Nephron progenitor cell (in vitro differentiated cells): ENCODE results near the gene ZNHIT3.

Source experiments
- DNase-seq: peaks from one replicate; pipeline ENCODE4 v3.0.0; 2021
- H3K27ac Mint-ChIP-seq: 2 replicates; pipeline ENCODE4 v1.8.0; 2021; ENCODE audit warnings: mild to moderate bottlenecking, moderate library complexity, mixed read lengths
- H3K27me3 Mint-ChIP-seq: 2 replicates; pipeline ENCODE4 v1.8.0; 2021; ENCODE audit warnings: mild to moderate bottlenecking, low read depth, mixed read lengths; ENCODE audit not compliant: poor library complexity
- H3K36me3 Mint-ChIP-seq: 2 replicates; pipeline ENCODE4 v1.8.0; 2021; ENCODE audit warnings: low read depth, mixed read lengths
- H3K4me1 Mint-ChIP-seq: 2 replicates; pipeline ENCODE4 v1.8.0; 2021; ENCODE audit warnings: mixed read lengths
- H3K4me3 Mint-ChIP-seq: 2 replicates; pipeline ENCODE4 v1.8.0; 2021; ENCODE audit warnings: mild to moderate bottlenecking, moderate library complexity, mixed read lengths
- H3K9me3 Mint-ChIP-seq: 2 replicates; pipeline ENCODE4 v1.8.0; 2021; ENCODE audit warnings: mild to moderate bottlenecking, moderate library complexity, mixed read lengths
- TF ChIP-seq, protein P1 (sequence below): fragments of 200-600 bp; sonication (generic); IDR thresholded peaks from 2 replicates; pipeline ENCODE4 v1.5.0; 2021; ENCODE audit warnings: antibody characterized with exemption

ZNHIT3 gene

DNA sequence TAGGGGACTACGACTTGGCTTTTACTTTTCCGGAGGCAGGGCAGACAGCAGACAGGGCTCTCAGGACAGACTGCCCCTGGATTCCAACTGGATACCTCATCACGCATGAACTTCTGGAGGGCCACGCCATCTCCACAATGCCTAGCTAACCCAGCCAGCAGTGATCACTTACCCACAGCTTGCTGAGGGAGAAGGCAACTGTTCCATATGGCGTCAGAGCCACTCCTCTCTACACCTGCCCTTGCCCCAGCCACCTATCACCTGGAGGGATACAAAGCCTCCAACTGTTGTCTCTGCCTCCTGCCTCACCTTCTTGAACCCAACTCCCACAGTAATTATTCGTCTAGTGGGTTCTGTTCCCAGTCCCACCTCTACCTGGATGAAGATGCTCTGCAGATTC is 39.4 kb downstream of the ZNHIT3 start:
- H3K9me3 Mint-ChIP-seq: no peaks in the 10 kb centered on the region
- H3K4me1 Mint-ChIP-seq: no peaks in the 10 kb centered on the region
- H3K27me3 Mint-ChIP-seq: no peaks in the 10 kb centered on the region
- peaks cover 42% of the 10 kb centered on the region for H3K36me3 Mint-ChIP-seq
- TF ChIP-seq, protein P1, sequence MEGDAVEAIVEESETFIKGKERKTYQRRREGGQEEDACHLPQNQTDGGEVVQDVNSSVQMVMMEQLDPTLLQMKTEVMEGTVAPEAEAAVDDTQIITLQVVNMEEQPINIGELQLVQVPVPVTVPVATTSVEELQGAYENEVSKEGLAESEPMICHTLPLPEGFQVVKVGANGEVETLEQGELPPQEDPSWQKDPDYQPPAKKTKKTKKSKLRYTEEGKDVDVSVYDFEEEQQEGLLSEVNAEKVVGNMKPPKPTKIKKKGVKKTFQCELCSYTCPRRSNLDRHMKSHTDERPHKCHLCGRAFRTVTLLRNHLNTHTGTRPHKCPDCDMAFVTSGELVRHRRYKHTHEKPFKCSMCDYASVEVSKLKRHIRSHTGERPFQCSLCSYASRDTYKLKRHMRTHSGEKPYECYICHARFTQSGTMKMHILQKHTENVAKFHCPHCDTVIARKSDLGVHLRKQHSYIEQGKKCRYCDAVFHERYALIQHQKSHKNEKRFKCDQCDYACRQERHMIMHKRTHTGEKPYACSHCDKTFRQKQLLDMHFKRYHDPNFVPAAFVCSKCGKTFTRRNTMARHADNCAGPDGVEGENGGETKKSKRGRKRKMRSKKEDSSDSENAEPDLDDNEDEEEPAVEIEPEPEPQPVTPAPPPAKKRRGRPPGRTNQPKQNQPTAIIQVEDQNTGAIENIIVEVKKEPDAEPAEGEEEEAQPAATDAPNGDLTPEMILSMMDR: no peak
- H3K4me3 Mint-ChIP-seq: no peak overlapping the region
- no peak for DNase-seq
- H3K27ac Mint-ChIP-seq: peak overlapping the region; percentile 4

- Mint-ChIP-seq H3K27me3 (no peaks in the 10 kb centered on the region), H3K27ac (no peak overlapping the region), H3K4me1 (peaks cover 9% of the 10 kb centered on the region), H3K4me3 (no peak overlapping the region), H3K36me3 (peaks cover 47% of the 10 kb centered on the region), H3K9me3 (no peaks in the 10 kb centered on the region)
- DNase-seq: no peak
- TF ChIP-seq, protein P1: no peak
These were observed 41.3 kb downstream of the ZNHIT3 start for GRCh38 chr17:36527621-36528250.

DNA sequence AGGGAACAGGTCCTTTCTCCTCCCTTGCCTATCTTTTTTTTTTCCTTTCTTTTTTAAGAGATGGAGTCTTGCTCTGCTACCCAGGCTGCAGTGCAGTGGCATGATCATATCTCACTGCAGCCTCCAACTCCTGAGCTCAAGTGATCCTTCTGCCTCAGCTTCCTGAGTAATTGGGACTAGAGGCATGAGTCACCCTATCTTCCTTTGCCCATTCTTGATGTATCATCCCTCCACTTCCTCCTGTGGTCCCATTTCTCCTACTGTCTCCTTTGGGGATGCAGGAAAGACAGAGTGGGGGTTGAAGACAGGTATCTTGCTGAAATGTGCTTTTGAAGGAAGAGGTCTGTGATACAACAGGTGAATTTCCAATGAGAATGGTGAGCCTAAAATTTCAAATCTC is 42.6 kb downstream of the ZNHIT3 start:
- H3K27me3 Mint-ChIP-seq: no peaks in the 10 kb centered on the region
- no peak for DNase-seq
- peaks cover 49% of the 10 kb centered on the region for H3K36me3 Mint-ChIP-seq
- H3K4me1 Mint-ChIP-seq: peaks cover 22% of the 10 kb centered on the region
- H3K27ac Mint-ChIP-seq: peak overlapping the region; percentile 64
- H3K9me3 Mint-ChIP-seq: no peaks in the 10 kb centered on the region
- TF ChIP-seq, protein P1: no peak
- H3K4me3 Mint-ChIP-seq: no peak overlapping the region

GRCh38 chr17:36532435-36532975 is 46.0 kb downstream of the ZNHIT3 start:
- Mint-ChIP-seq H3K27ac (no peak overlapping the region), H3K36me3 (peaks cover 29% of the 10 kb centered on the region), H3K4me1 (peaks cover 37% of the 10 kb centered on the region), H3K27me3 (no peaks in the 10 kb centered on the region), H3K9me3 (no peaks in the 10 kb centered on the region), H3K4me3 (peak overlapping the region; percentile 45)
- DNase-seq: no peak
- TF ChIP-seq, protein P1: no peak

- Mint-ChIP-seq H3K4me1 (peaks cover 37% of the 10 kb centered on the region), H3K4me3 (peak overlapping the region; percentile 95), H3K36me3 (peaks cover 42% of the 10 kb centered on the region), H3K9me3 (no peaks in the 10 kb centered on the region), H3K27me3 (no peaks in the 10 kb centered on the region), H3K27ac (peak overlapping the region; percentile 99)
- DNase-seq: peak; percentile 73
- TF ChIP-seq, protein P1: peak; percentile 65
These were observed 47.7 kb downstream of the ZNHIT3 start for GRCh38 chr17:36533935-36534839.
